Liver (tissue), 3 donors: Measurements from ENCODE around the gene PLCL1.

Source experiments
- EGR1 ChIP-seq, 2 donors: IDR thresholded peaks; 2 replicates each; pipeline ENCODE4 v1.6.1; 2016 to 2018; ENCODE audit warnings: antibody characterized with exemption in 2 of 2, low read depth in 2 of 2
- FOXA2 ChIP-seq: IDR thresholded peaks from 2 replicates; pipeline ENCODE4 v1.6.1; 2016; ENCODE audit warnings: antibody characterized with exemption
- GABPA ChIP-seq, 2 donors: IDR thresholded peaks in 1 of 2; conservative IDR thresholded peaks in 1 of 2; 2 replicates each; pipeline ENCODE4 v1.6.1; 2016; ENCODE audit warnings: antibody characterized with exemption in 2 of 2, mild to moderate bottlenecking in 1 of 2, moderate library complexity in 1 of 2
- HNF4A ChIP-seq, 2 donors: conservative IDR thresholded peaks; 2 replicates each; pipeline ENCODE4 v1.6.1; 2016; ENCODE audit warnings: antibody characterized with exemption in 2 of 2, mild to moderate bottlenecking in 2 of 2
- JUND ChIP-seq, 2 donors: IDR thresholded peaks; 2 replicates each; pipeline ENCODE4 v1.6.1; 2016; ENCODE audit warnings: antibody characterized with exemption in 2 of 2
- RAD21 ChIP-seq, 2 donors: IDR thresholded peaks; 2 replicates each; pipeline ENCODE4 v1.6.1; 2016; ENCODE audit warnings: antibody characterized with exemption in 2 of 2, mild to moderate bottlenecking in 2 of 2
- SP1 ChIP-seq: IDR thresholded peaks from 2 replicates; pipeline ENCODE4 v1.6.1; 2018; ENCODE audit warnings: antibody characterized with exemption, mild to moderate bottlenecking
- TAF1 ChIP-seq: conservative IDR thresholded peaks from 2 replicates; pipeline ENCODE4 v1.6.1; 2016; ENCODE audit warnings: antibody characterized with exemption, mild to moderate bottlenecking
- YY1 ChIP-seq: IDR thresholded peaks from 2 replicates; pipeline ENCODE4 v1.6.1; 2016; ENCODE audit warnings: antibody characterized with exemption, mild to moderate bottlenecking
- TF ChIP-seq, protein P1 (sequence below): fragments of 150-350 bp; IDR thresholded peaks from 2 replicates; pipeline ENCODE4 v1.5.1; 2017; ENCODE audit warnings: improper control_type of control experiment, low read depth, low read length; ENCODE audit not compliant: missing input control
- TF ChIP-seq, protein P2 (sequence below): IDR thresholded peaks from 2 replicates; pipeline ENCODE4 v1.6.1; 2016; ENCODE audit warnings: antibody characterized with exemption, mild to moderate bottlenecking
- TF ChIP-seq, protein P3 (sequence below): IDR thresholded peaks from 2 replicates; pipeline ENCODE4 v1.6.1; 2016; ENCODE audit warnings: antibody characterized with exemption
- TF ChIP-seq, protein P4 (sequence below): IDR thresholded peaks from 2 replicates; pipeline ENCODE4 v1.6.1; 2016; ENCODE audit warnings: antibody characterized with exemption
- TF ChIP-seq, protein P5 (sequence below): IDR thresholded peaks from 2 replicates; pipeline ENCODE4 v1.6.1; 2016; ENCODE audit warnings: antibody characterized with exemption
- donor health status: healthy.
- donor health status: healthy.

DNA sequence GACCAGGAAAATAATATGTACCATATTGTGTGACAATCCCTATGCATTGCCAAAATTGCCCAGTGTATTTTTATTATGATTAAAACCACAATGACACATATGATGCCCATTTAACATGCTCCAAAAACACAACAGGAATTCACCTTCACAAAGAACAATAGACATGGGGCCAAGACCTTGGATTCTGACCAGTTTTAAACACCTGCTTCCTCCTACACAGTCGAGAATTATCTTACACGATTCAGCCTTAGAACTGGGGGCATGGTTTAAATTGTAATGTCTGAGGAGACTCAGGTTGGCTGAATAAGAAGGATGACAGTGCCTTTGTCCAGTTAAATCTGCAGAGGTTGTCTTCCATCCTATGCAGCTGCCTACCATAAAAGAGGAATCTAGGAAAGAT is 212.7 kb downstream of the PLCL1 start:
- TF ChIP-seq, protein P1, sequence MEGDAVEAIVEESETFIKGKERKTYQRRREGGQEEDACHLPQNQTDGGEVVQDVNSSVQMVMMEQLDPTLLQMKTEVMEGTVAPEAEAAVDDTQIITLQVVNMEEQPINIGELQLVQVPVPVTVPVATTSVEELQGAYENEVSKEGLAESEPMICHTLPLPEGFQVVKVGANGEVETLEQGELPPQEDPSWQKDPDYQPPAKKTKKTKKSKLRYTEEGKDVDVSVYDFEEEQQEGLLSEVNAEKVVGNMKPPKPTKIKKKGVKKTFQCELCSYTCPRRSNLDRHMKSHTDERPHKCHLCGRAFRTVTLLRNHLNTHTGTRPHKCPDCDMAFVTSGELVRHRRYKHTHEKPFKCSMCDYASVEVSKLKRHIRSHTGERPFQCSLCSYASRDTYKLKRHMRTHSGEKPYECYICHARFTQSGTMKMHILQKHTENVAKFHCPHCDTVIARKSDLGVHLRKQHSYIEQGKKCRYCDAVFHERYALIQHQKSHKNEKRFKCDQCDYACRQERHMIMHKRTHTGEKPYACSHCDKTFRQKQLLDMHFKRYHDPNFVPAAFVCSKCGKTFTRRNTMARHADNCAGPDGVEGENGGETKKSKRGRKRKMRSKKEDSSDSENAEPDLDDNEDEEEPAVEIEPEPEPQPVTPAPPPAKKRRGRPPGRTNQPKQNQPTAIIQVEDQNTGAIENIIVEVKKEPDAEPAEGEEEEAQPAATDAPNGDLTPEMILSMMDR = no peak
- no peak for TF ChIP-seq RAD21 (IDR thresholded peaks at IDR 0.05)
- TF ChIP-seq GABPA (IDR thresholded peaks at IDR 0.05 in 1 of 2, conservative IDR thresholded peaks at IDR 0.05 in 1 of 2) = no peak
- no peak for TF ChIP-seq YY1
- no peak for TF ChIP-seq SP1
- no peak for TF ChIP-seq EGR1 (IDR thresholded peaks at IDR 0.05; ENCODE audit: low read depth in 2 of 2)
- no peak for TF ChIP-seq JUND (IDR thresholded peaks at IDR 0.05)
- TF ChIP-seq, protein P2, sequence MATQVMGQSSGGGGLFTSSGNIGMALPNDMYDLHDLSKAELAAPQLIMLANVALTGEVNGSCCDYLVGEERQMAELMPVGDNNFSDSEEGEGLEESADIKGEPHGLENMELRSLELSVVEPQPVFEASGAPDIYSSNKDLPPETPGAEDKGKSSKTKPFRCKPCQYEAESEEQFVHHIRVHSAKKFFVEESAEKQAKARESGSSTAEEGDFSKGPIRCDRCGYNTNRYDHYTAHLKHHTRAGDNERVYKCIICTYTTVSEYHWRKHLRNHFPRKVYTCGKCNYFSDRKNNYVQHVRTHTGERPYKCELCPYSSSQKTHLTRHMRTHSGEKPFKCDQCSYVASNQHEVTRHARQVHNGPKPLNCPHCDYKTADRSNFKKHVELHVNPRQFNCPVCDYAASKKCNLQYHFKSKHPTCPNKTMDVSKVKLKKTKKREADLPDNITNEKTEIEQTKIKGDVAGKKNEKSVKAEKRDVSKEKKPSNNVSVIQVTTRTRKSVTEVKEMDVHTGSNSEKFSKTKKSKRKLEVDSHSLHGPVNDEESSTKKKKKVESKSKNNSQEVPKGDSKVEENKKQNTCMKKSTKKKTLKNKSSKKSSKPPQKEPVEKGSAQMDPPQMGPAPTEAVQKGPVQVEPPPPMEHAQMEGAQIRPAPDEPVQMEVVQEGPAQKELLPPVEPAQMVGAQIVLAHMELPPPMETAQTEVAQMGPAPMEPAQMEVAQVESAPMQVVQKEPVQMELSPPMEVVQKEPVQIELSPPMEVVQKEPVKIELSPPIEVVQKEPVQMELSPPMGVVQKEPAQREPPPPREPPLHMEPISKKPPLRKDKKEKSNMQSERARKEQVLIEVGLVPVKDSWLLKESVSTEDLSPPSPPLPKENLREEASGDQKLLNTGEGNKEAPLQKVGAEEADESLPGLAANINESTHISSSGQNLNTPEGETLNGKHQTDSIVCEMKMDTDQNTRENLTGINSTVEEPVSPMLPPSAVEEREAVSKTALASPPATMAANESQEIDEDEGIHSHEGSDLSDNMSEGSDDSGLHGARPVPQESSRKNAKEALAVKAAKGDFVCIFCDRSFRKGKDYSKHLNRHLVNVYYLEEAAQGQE = no peak
- TF ChIP-seq, protein P3, sequence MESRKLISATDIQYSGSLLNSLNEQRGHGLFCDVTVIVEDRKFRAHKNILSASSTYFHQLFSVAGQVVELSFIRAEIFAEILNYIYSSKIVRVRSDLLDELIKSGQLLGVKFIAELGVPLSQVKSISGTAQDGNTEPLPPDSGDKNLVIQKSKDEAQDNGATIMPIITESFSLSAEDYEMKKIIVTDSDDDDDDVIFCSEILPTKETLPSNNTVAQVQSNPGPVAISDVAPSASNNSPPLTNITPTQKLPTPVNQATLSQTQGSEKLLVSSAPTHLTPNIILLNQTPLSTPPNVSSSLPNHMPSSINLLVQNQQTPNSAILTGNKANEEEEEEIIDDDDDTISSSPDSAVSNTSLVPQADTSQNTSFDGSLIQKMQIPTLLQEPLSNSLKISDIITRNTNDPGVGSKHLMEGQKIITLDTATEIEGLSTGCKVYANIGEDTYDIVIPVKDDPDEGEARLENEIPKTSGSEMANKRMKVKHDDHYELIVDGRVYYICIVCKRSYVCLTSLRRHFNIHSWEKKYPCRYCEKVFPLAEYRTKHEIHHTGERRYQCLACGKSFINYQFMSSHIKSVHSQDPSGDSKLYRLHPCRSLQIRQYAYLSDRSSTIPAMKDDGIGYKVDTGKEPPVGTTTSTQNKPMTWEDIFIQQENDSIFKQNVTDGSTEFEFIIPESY = no peak
- TF ChIP-seq HNF4A (conservative IDR thresholded peaks at IDR 0.05) = no peak
- TF ChIP-seq, protein P4, sequence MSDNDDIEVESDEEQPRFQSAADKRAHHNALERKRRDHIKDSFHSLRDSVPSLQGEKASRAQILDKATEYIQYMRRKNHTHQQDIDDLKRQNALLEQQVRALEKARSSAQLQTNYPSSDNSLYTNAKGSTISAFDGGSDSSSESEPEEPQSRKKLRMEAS = no peak
- TF ChIP-seq, protein P5, sequence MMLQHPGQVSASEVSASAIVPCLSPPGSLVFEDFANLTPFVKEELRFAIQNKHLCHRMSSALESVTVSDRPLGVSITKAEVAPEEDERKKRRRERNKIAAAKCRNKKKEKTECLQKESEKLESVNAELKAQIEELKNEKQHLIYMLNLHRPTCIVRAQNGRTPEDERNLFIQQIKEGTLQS = no peak
- TF ChIP-seq FOXA2 = no peak
- TF ChIP-seq TAF1 = no peak
